HG03159 (cell line): Measurements from ENCODE around the gene KCTD8.
"Not testable (repeated sequence)": the region's sequence is repeated elsewhere in the genome, so short reads cannot be mapped to it uniquely, and the experiment has no call there.

ENCODE experiments used
- ATAC-seq: cut with Tn5 transposase; IDR thresholded peaks from one replicate; pipeline ENCODE4 v1.9.1; 2021; ENCODE audit warnings: mild to moderate bottlenecking, moderate library complexity; ENCODE audit not compliant: unreplicated experiment

KCTD8 gene

DNA sequence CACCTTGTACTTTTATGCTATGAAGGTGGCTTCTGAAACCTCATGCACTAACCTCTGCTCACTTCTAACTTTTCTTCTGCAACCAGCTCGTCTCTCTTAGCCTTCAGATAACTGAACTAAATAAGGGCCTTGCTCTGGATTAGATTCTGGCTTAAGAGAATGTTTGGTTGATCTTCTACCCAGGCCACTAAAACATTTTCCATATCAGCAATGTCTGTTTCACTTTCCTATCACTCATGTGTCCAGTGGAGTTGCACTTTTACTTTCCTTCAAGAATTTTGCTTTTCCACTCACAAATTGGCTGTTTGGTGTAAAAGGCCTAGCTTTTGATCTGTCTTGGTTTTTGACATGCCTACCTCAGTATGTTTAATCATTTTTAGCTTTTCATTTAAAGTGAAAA is 105.8 kb downstream of the KCTD8 start:
- ATAC-seq: no peak

- ATAC-seq: no peak
Observed at GRCh38 chr4:44326741-44327140, 121.9 kb downstream of the KCTD8 start.

- ATAC-seq: no peak
Observed at GRCh38 chr4:44320833-44321232, 127.8 kb downstream of the KCTD8 start.

- no peak for ATAC-seq
Observed at GRCh38 chr4:44319129-44319528, 129.5 kb downstream of the KCTD8 start.

- ATAC-seq: no peak
Observed at GRCh38 chr4:44313702-44314101, 134.9 kb downstream of the KCTD8 start.

DNA sequence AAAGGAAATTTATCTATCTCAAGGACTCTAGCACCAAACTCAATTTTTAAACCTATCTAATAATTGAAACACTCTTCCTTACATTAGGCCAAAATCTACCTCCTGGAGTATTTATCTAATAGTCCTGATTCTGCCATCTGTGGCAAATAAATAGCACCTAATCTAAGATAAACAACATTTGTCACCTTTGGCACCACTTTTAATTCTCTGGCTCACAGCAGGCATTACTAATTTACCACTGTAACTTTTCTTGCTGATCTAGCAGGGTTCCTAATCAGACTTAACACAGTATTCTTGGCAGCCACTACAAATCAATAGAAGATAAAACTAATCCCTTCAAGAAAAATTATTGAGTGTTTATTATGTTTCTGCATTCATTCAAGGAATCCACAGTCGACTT is 161.1 kb downstream of the KCTD8 start:
- ATAC-seq: no peak

GRCh38 chr4:44279469-44279868 is 169.1 kb downstream of the KCTD8 start:
- ATAC-seq: no peak

- no peak for ATAC-seq
Observed at GRCh38 chr4:44279066-44279465, 169.5 kb downstream of the KCTD8 start.

DNA sequence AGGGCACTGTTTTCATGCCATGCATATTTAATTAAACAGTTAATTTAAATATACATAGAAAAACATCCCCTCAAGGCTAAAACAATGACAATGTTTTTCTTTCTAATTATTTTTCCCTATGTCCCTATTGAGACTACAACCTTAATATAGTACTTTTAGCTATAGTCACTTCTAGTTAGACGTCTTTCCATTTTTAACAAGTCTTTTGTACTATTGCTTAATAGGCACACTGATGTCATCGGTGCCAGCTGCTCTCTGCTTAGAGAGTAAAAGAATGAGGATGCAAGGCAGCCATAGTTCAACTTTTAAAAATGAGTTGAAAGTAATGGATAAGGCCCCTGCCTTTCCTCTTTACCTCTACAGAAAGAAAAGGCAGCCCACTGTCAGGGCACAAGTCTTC is 191.1 kb downstream of the KCTD8 start:
- no peak for ATAC-seq

GRCh38 chr4:44256414-44256813 is 192.2 kb downstream of the KCTD8 start:
- ATAC-seq: no peak

GRCh38 chr4:44237643-44238042 is 211.0 kb downstream of the KCTD8 start:
- no peak for ATAC-seq

GRCh38 chr4:44235897-44236296 is 212.7 kb downstream of the KCTD8 start:
- no peak for ATAC-seq

DNA sequence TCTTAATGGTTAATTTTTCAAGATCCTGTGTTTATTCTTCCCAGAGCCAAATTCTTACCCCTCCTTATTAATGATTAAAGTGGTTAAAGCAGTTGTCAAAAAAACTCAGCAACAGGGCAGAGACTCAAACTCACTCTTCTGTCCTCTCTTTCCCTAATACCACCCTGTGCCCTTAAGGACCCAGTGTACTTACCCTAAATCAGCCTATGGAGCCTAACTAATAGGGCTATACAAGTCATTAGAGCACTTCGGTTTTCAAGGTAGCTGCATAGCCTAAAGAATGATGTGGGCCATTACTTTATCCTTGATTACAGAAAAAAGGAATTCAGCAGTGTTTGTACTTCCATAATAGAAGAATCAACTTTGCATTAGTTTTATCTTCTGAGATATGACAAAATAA is 216.3 kb downstream of the KCTD8 start:
- ATAC-seq: no peak

DNA sequence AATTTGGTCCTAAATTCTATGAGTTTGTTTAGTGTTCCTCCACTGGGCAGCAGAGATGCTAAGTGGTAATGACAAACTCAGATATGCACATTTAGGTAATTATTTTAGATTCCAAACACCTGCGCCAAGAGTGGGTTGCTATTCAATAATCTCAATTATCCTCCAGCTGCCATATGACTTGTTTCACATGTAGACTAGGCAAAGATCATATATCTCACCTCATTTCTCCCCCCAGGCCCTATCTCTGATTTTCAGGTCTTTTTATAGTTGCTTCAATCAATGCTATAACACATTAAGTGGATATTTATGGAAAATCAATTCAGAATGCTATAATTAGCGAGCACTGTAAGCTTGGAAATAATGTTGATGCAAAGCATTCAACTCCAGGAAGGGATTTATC is 217.6 kb downstream of the KCTD8 start:
- ATAC-seq: no peak

- no peak for ATAC-seq
Observed at GRCh38 chr4:44228326-44228725, 220.3 kb downstream of the KCTD8 start.

DNA sequence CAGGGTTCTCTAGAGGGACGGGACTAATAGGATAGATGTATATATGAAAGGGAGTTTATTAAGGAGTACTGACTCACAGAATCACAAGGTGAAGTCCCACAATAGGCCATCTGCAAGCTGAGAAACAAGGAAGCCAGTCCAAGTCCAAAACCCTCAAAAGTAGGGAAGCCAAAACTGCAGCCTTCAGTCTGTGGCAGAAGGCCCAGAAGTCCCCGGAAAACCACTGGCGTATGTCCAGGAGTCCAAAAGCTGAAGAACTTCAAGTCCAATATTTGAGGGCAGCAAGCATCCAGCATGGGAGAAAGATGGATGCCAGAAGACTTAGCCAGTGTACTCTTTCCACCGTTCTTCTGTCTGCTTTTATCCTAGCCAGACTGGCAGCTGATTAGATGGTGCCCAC is 227.2 kb downstream of the KCTD8 start:
- ATAC-seq: no peak

DNA sequence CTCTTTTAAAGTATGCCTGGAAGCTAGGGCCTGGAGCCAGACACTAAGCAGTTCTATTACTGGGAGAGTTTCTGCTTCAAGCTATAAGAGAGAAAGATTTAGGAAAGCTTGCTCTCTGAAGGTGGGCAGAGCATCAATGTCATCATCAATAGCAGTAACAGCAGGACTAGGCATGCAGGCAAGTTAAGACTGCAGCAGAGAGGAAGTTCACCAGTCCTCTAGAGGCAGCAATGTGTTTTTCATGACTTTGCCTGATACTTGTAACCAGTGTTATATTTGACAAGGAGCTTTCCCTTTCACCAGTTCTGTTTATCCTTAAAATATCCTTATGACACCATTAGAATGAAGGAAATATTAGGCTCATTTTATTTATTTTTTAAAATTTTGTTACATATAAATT is 237.9 kb downstream of the KCTD8 start:
- peak; percentile 60 for ATAC-seq

DNA sequence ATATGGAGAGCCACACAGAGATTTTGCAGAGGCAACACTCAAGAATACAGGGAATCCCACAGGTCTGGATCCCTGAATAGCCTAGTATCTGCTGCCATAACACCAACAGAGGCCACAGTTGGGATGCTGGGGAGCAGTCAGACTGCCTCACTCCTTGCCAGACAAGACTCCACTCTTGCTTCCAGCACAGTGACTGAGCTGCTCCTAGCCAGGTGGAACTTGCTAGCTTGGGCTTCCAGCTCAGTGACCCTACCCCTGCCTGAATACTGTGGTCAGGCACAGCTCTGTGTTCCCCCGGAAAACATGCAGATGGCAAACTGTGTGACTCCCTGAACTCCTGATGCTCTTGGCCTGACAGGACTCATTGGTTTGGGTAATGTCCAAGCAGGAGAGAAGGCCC is 251.8 kb downstream of the KCTD8 start:
- ATAC-seq: no peak

DNA sequence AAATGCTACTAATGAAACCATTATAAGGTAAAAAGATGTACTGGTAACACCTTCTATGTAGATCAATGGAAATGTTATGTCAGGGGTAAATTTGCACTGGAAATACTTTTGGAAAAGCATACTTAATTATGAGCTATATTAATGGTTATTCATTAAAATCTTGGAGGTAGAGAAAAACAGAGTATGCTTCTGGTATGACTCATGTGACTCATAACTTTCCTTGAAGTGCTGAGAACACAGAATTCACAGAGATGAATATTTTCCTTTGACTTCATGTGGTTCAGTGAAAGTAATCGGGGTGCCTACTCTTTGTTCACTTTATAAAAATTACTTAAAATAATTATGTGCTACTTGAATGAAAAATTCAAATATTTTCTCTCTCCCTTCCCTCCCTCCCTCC is 254.2 kb downstream of the KCTD8 start:
- ATAC-seq: no peak

- ATAC-seq: no peak
Observed at GRCh38 chr4:44186850-44187246, 261.8 kb downstream of the KCTD8 start.

- no peak for ATAC-seq
Observed at GRCh38 chr4:44186096-44186849, 262.3 kb downstream of the KCTD8 start.

DNA sequence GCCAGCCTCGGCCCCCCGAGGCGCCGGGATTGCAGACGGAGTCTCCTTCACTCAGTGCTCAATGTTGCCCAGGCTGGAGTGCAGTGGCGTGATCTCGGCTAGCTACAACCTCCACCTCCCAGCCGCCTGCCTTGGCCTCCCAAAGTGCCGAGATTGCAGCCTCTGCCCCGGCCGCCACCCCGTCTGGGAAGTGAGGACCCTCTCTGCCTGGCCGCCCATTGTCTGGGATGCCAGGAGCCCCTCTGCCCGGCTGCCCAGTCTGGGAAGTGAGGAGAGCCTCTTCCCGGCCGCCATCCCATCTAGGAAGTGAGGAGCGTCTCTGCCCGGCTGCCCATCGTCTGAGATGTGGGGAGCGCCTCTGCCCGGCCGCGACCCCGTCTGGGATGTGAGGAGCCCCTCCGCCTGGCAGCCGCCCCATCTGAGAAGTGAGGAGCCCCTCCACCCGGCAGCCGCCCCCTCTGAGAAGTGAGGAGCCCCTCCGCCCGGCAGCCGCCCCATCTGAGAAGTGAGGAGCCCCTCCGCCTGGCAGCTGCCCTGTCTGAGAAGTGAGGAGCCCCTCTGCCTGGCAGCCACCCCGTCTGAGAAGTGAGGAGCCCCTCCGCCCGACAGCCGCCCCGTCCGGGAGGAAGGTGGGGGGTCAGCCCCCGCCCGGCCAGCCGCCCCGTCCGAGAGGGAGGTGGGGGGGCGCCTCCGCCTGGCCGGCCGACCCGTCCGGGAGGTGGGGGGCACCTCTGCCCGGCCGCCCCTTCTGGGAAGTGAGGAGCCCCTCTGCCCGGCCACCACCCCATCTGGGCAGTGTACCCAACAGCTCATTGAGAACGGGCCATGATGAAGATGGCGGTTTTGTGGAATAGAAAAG is 266.9 kb downstream of the KCTD8 start:
- not testable (repeated sequence) for ATAC-seq
